ENCODE data around the gene GRID1. TPM values are rescaled to one million over a fixed set of nuclear protein-coding genes. Genes with fewer than 3 reads are reported as not detected.
"Not testable (repeated sequence)": the region's sequence is repeated elsewhere in the genome, so short reads cannot be mapped to it uniquely, and the experiment has no call there.

GRID1 gene
- total RNA-seq, 1 donor = not detected

DNA sequence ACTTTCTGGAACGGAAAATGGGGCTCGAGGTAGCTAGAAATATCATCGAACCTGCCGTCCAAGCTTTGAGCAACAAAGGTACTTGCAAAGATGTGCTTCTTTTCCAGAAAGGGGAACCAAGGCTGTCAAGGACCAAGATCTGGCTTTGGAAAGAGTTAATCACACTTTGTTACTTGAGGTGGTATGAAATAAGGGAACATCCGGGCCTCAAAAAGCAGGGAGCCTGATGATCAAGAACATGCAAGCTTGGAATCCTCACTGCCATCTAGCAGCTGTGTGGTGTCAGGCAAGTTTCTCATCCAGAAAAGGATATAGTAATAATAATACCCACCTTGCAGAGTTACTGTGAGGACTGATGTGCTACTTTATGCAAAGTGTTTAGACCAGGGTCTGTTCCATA, 329.5 kb downstream of the GRID1 start:
- Histone ChIP-seq H3K9me3 (ENCODE audit: low read depth, low read length) (no peaks in the 10 kb centered on the region), H3K4me1 (ENCODE audit: insufficient read depth, low read length) (no peaks in the 10 kb centered on the region), H3K4me3 (ENCODE audit: low read length) (no peak overlapping the region), H3K27me3 (ENCODE audit: insufficient read depth, low read length) (no peaks in the 10 kb centered on the region)

DNA sequence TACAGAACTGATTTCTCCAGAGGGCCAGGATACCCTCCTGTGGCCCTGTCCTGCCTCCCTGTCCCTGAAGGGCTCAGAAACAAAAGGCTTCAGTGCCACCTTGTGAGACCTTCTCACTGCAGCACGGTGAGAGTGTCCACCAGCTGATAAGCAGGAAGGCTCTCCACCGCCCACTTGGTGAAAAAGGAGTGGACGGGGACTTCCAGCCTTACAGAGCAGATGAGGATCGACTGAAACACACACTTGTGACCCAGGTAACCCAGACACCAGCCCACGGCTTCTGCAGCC, 330.1 kb downstream of the GRID1 start:
- Histone ChIP-seq H3K4me3 (ENCODE audit: low read length) (no peak overlapping the region), H3K27me3 (ENCODE audit: insufficient read depth, low read length) (no peaks in the 10 kb centered on the region), H3K4me1 (ENCODE audit: insufficient read depth, low read length) (no peaks in the 10 kb centered on the region), H3K9me3 (ENCODE audit: low read depth, low read length) (no peaks in the 10 kb centered on the region)

DNA sequence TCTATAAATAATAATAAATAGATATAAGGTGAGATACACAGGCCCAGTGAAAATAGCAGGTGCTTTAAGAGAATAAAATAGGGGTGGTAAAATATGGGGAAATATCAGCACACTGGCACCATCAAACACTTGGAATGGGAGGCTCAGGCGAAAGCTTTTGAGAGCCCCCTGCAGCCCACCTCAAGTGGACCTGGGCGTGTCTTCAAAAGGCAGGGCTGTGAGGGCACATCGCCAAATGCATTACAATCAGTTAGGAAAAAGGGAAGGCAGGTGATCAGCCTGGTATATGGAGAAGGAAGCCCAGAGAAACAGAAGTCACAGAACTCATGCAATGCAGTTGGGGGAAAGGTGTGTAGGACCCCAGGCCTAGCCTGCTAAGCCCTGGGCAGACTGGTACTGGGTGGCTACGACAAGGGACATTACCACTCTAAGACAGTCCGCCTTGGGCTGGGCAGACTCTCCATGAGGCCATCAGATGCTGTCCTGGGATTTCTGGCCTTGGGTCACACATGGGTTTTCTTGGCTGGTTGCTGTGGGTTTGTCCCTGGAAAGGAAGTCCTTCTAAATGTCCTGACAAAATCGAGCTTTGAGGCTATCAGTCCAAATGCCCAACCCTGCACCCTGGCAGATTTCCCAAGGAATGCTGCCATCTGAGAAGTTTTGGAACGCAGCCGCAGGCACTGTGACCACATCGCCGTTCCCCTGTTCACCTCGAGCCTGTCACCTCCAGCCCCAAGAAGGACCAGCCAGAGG, 330.6 kb downstream of the GRID1 start:
- Histone ChIP-seq H3K4me3 (ENCODE audit: low read length) (no peak overlapping the region), H3K4me1 (ENCODE audit: insufficient read depth, low read length) (no peaks in the 10 kb centered on the region), H3K27me3 (ENCODE audit: insufficient read depth, low read length) (no peaks in the 10 kb centered on the region), H3K9me3 (ENCODE audit: low read depth, low read length) (no peaks in the 10 kb centered on the region)

DNA sequence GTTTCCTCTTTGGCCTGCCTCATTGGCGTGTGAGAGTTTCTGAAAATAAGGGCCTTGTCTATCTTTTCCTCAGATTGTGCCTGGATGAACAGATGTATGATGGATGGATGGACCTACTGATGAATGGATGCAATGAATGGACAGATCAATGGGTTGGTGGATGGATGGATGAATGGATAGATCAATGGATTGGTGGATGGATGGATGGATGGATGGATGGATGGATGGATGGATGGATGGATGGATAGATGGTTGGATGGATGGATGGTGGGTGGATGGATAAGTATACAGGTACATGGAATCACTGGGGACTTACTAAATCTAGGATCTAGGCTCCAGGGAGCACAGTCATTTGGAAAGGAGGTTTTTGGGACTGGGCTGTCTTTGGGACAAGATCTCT, 331.9 kb downstream of the GRID1 start:
- Histone ChIP-seq H3K4me1 (ENCODE audit: insufficient read depth, low read length) (no peaks in the 10 kb centered on the region), H3K27me3 (ENCODE audit: insufficient read depth, low read length) (no peaks in the 10 kb centered on the region), H3K4me3 (ENCODE audit: low read length) (no peak overlapping the region), H3K9me3 (ENCODE audit: low read depth, low read length) (no peaks in the 10 kb centered on the region)

DNA sequence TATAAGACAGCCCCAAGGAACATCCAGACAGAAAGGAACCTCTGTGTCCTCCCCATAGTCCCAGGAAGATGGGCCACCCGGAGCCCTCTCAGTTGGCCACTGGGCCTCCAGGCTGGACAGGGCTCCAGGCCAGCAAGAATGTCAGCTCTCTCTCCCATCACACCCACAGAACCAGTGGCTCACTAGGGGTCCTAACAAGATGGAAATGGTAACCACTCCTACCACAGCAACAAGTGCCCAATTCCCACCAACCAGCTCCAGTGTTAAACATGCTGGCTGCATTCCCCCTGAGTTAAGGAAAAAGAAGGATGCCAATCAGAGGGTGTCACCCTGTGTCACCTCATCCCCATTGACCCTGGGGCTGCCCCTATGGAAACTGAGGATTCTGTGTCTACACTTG, 333.0 kb downstream of the GRID1 start:
- no peak overlapping the region for H3K4me3 ChIP-seq (ENCODE audit: low read length)
- H3K27me3 ChIP-seq (ENCODE audit: insufficient read depth, low read length) = no peaks in the 10 kb centered on the region
- no peaks in the 10 kb centered on the region for H3K9me3 ChIP-seq (ENCODE audit: low read depth, low read length)
- H3K4me1 ChIP-seq (ENCODE audit: insufficient read depth, low read length) = no peaks in the 10 kb centered on the region

DNA sequence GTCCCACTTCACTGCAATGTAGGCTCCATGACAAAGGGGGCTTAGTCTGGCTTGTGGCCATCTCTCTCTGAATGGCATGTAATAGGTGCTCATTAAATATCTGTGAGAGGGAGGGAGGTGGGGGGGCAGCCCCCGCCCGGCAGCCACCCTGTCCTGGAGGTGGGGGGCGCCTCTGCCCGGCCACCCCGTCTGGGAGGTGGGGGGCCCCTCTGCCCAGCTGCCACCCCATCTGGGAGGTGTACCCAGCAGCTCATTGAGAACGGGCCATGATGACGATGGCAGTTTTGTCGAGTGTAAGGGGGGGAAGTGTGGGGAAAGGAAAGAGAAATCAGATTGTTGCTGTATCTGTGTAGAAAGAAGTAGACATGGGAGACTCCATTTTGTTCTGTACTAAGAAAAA, 334.5 kb downstream of the GRID1 start:
- H3K4me1 ChIP-seq (ENCODE audit: insufficient read depth, low read length); H3K27me3 ChIP-seq (ENCODE audit: insufficient read depth, low read length); H3K4me3 ChIP-seq (ENCODE audit: low read length); H3K9me3 ChIP-seq (ENCODE audit: low read depth, low read length): not testable (repeated sequence)

DNA sequence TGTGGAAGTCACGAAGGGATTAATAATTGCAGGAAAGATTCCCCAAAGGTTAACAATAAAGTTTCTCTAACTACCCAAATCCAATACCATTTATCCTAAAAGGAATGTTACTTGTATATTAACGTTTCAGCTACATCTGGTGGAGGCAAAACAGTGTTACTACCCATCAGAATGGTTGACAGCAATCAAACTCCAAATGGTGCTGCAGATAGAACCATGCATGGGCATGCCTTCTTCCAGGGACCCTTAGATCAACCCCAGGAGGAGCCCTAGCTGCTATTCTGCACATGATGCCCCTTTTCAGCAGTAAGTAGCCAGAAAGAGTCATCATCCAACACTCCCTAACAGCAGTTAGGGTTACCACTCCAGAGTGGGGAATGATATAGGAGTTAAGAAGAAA, 336.3 kb downstream of the GRID1 start:
- H3K9me3 ChIP-seq (ENCODE audit: low read depth, low read length) = no peaks in the 10 kb centered on the region
- no peaks in the 10 kb centered on the region for H3K27me3 ChIP-seq (ENCODE audit: insufficient read depth, low read length)
- no peak overlapping the region for H3K4me3 ChIP-seq (ENCODE audit: low read length)
- no peaks in the 10 kb centered on the region for H3K4me1 ChIP-seq (ENCODE audit: insufficient read depth, low read length)

DNA sequence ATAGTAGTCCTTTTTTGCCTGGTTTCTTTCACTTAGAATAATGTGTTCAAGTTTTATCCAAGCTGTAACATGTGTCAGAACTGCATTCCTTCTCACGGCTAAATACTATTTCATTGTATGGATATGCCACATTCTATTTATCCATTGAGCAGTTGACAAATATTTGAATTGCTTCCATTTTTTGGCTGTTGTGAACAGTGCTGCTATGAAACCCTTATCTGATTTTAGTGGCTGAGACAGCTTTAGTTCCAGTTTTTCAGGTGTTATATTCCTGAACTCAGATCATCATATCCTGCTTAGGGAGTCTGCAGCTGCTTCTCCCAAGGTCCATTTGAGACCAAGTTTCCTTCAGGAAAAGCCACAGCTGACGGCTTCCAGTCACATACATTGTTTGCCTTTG, 339.2 kb downstream of the GRID1 start:
- Histone ChIP-seq H3K4me1 (ENCODE audit: insufficient read depth, low read length) (no peaks in the 10 kb centered on the region), H3K9me3 (ENCODE audit: low read depth, low read length) (no peaks in the 10 kb centered on the region), H3K4me3 (ENCODE audit: low read length) (no peak overlapping the region), H3K27me3 (ENCODE audit: insufficient read depth, low read length) (no peaks in the 10 kb centered on the region)

DNA sequence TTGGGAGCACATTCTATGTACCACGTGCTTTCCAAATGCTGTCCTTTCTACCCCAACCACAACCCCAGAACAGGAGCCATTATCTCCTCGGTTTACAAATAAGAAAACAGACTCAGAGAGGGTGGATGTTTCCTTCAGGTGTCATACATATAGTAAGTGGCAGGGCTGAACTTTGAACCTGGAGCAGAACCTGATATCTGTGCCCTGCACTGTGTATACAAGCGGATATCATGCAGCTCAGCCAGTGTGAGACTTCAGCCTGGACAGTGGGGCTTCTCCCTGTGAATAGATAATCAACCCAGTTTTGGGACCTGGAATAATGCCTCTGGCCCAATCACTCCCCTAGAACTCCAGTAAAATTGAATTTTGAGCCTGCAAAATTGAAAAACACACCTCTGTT, 341.1 kb downstream of the GRID1 start:
- H3K4me1 ChIP-seq (ENCODE audit: insufficient read depth, low read length) = no peaks in the 10 kb centered on the region
- H3K27me3 ChIP-seq (ENCODE audit: insufficient read depth, low read length) = no peaks in the 10 kb centered on the region
- H3K4me3 ChIP-seq (ENCODE audit: low read length) = no peak overlapping the region
- H3K9me3 ChIP-seq (ENCODE audit: low read depth, low read length) = no peaks in the 10 kb centered on the region

DNA sequence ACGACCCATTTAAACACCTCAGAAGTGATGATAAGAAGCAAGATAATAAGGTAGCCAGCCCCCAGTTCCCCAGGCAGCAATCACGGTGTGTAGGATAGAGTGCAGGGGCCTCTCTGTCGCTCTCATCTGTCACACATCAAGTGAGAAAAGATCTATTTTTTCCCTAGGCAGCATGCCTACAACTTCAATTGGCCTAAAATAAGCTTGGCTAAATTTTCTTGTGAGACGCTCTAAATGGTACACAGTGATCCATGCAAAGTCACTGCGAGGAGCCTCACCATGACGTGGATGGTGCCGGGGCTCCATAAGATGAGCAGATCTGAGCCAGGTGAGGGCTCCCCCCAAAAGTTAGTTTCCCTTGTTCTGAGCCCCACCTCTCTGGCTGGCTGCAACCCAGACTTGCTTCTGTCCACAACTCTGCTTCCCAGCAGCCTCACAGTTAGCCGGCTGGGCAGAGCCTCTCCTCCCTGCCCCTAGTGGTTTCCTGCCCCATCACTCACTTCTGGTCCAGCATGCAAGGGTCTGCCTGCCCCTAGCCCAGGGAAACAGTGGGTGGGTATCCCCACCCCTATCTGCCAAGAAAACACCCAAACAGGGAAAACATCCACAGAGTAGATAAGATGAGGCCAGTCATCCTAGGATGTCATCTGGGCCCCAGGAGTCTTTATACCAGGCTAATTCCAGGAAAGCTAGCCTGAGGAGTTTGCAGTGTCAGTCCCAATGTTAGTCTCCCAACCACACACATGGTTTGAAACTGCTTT, 342.1 kb downstream of the GRID1 start:
- Histone ChIP-seq H3K27me3 (ENCODE audit: insufficient read depth, low read length) (no peaks in the 10 kb centered on the region), H3K4me3 (ENCODE audit: low read length) (no peak overlapping the region), H3K9me3 (ENCODE audit: low read depth, low read length) (no peaks in the 10 kb centered on the region), H3K4me1 (ENCODE audit: insufficient read depth, low read length) (no peaks in the 10 kb centered on the region)

DNA sequence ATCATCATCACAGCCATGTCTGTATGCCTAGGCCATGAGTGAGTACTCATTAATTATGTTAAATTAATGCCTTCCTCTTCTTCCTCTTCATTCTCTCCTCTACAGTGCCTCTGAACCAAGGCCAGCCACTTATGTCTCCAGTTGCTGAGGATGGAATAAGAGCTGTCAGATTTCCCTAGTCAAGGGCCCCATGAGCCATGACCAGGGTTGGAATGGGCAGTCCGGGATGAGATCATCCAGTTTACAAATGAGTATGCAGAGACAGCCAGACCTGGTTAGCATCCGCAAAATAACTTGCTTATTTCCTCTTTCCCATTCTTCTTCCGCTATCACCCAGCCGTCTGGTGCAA, 342.7 kb downstream of the GRID1 start:
- no peaks in the 10 kb centered on the region for H3K9me3 ChIP-seq (ENCODE audit: low read depth, low read length)
- no peaks in the 10 kb centered on the region for H3K4me1 ChIP-seq (ENCODE audit: insufficient read depth, low read length)
- H3K27me3 ChIP-seq (ENCODE audit: insufficient read depth, low read length) = no peaks in the 10 kb centered on the region
- H3K4me3 ChIP-seq (ENCODE audit: low read length) = no peak overlapping the region

DNA sequence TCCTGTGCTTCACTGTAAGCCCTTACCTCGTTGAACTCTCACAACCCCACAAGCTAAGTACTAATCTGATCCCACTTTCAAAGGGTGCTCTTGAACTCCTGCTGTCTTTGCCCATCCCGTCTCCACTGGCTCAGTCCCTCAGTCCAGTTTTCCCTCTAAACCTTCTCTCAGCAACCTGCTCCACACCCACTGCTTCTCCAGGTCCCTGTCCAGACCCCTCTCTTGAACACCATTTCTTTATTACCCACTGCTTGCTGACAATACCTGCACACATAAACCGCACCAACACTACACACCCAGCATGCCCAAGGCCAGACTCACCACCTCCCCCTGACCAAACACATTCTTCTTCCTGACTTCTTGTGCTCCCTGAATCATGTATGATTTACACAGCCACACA, 343.3 kb downstream of the GRID1 start:
- H3K4me1 ChIP-seq (ENCODE audit: insufficient read depth, low read length) = no peaks in the 10 kb centered on the region

DNA sequence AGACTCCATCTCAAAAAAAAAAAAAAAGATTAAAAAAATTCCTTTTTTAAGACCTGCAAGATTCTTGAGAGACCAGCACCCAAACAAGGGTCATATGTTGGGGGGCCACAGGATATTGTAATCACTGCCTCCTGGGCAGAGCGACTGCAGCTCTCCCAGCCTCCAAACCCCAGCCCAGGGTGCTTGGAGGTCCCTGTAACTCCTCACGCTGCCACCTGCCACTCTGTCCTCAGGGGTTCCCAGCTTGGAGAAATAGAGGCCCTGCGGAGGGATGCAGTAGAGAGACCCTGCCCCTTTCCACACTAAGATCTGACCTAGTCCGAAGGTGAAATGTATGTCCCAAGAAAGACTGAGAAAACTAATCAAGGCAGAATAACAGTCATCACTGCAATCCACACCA, 343.7 kb downstream of the GRID1 start:
- Histone ChIP-seq H3K9me3 (ENCODE audit: low read depth, low read length) (no peaks in the 10 kb centered on the region), H3K4me3 (ENCODE audit: low read length) (no peak overlapping the region), H3K4me1 (ENCODE audit: insufficient read depth, low read length) (no peaks in the 10 kb centered on the region), H3K27me3 (ENCODE audit: insufficient read depth, low read length) (no peaks in the 10 kb centered on the region)

More for the DNA sequence above, 343.3 kb downstream of the GRID1 start:
- no peaks in the 10 kb centered on the region for H3K9me3 ChIP-seq (ENCODE audit: low read depth, low read length)
- H3K4me3 ChIP-seq (ENCODE audit: low read length) = no peak overlapping the region
- no peaks in the 10 kb centered on the region for H3K27me3 ChIP-seq (ENCODE audit: insufficient read depth, low read length)

DNA sequence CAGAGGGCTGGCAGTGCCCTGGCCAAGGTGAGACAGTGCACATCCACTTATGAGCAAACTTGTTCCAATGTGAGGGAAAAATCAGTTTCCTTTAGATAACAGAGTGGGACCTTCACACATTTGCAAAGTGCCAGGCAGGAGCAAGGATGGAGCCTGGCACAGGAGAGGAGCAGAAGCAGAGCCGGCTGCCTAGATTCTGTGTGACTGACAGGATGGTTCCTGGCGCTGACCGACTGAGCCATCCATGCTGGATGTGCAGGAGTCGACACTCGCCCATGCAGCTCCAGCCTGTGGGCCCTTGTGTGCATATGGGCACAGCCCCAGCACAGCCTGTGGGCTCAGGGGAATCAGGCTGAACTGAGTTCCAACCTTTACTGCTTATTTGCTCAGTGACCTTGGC, 346.5 kb downstream of the GRID1 start:
- H3K27me3 ChIP-seq (ENCODE audit: insufficient read depth, low read length) = no peaks in the 10 kb centered on the region
- no peaks in the 10 kb centered on the region for H3K4me1 ChIP-seq (ENCODE audit: insufficient read depth, low read length)
- H3K9me3 ChIP-seq (ENCODE audit: low read depth, low read length) = no peaks in the 10 kb centered on the region
- no peak overlapping the region for H3K4me3 ChIP-seq (ENCODE audit: low read length)

DNA sequence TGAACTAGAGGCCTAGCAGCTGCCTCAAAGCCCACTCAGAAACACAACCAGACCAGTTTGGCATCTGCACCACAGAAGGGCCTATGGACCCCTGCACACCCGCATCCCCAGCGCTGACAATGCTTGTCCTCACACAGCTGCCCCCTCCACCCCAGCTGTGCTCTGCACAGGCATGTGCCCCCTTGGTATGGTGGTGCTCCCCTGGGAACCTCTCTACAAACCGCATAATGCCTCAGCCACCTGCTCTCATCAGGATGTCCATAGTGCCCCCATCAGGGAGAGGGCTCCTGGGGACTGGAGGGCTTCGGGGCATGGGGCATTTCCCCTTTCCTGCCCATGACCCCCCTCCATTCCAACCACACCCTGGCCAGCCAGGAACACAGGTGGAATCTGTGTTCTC, 347.5 kb downstream of the GRID1 start:
- Histone ChIP-seq H3K9me3 (ENCODE audit: low read depth, low read length) (no peaks in the 10 kb centered on the region), H3K27me3 (ENCODE audit: insufficient read depth, low read length) (no peaks in the 10 kb centered on the region), H3K4me1 (ENCODE audit: insufficient read depth, low read length) (no peaks in the 10 kb centered on the region), H3K4me3 (ENCODE audit: low read length) (no peak overlapping the region)

DNA sequence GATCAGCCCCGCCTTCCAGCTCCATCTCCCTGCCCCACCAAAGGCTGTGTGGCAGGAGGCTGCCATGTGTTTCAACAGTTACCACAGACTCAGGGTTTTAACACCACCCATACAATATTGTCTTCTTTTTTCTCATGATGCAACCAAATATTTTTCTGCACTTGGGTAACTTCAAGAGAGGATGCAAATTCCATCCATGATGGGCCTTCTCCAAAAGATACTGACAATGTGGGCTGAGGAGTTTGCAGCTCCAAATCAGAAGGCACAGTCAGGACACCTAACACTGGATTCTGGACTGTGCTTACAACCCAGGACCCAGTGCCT, 347.9 kb downstream of the GRID1 start:
- no peaks in the 10 kb centered on the region for H3K9me3 ChIP-seq (ENCODE audit: low read depth, low read length)
- no peaks in the 10 kb centered on the region for H3K27me3 ChIP-seq (ENCODE audit: insufficient read depth, low read length)
- H3K4me3 ChIP-seq (ENCODE audit: low read length) = no peak overlapping the region
- no peaks in the 10 kb centered on the region for H3K4me1 ChIP-seq (ENCODE audit: insufficient read depth, low read length)
